ENCODE results near the gene TMEM18.

GRCh38 chr2:624551-625347 lies 52.5 kb downstream of the TMEM18 start:
- TF ChIP-seq CTCF (IDR thresholded peaks at IDR 0.05), result no peak
- TF ChIP-seq POLR2A (IDR thresholded peaks at IDR 0.05), result no peak
